ENCODE results near the gene MIEF2.

DNA sequence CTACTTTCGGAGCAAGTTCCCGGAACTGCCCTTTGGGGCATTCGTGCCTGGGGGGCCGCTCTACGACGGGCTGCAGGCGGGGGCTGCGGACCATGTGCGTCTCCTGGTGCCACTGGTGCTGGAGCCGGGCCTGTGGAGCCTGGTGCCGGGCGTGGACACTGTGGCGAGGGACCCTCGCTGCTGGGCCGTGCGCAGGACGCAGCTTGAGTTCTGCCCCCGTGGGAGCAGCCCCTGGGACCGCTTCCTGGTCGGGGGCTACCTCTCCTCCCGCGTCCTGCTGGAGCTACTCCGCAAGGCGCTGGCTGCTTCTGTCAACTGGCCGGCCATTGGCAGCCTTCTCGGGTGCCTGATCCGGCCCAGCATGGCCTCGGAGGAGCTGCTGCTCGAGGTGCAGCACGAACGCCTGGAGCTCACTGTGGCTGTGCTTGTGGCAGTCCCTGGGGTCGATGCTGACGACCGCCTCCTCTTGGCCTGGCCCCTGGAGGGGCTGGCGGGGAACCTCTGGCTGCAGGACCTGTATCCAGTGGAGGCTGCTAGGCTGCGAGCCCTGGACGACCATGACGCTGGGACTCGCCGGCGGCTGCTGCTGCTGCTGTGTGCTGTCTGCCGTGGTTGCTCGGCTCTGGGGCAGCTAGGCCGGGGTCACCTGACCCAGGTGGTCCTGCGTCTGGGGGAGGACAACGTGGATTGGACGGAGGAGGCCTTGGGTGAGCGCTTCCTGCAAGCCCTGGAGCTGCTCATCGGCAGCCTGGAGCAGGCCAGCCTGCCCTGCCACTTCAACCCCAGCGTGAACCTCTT is 3.6 kb downstream of the MIEF2 start:
- TF ChIP-seq, protein P1, sequence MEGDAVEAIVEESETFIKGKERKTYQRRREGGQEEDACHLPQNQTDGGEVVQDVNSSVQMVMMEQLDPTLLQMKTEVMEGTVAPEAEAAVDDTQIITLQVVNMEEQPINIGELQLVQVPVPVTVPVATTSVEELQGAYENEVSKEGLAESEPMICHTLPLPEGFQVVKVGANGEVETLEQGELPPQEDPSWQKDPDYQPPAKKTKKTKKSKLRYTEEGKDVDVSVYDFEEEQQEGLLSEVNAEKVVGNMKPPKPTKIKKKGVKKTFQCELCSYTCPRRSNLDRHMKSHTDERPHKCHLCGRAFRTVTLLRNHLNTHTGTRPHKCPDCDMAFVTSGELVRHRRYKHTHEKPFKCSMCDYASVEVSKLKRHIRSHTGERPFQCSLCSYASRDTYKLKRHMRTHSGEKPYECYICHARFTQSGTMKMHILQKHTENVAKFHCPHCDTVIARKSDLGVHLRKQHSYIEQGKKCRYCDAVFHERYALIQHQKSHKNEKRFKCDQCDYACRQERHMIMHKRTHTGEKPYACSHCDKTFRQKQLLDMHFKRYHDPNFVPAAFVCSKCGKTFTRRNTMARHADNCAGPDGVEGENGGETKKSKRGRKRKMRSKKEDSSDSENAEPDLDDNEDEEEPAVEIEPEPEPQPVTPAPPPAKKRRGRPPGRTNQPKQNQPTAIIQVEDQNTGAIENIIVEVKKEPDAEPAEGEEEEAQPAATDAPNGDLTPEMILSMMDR (conservative IDR thresholded peaks at IDR 0.05), result no peak
- TF ChIP-seq ZFX (IDR thresholded peaks at IDR 0.05), result no peak
